ENCODE data around the gene MSL1. TPM values are rescaled to one million over a fixed set of nuclear protein-coding genes. Genes with fewer than 3 reads are reported as not detected.

MSL1 gene
- total and polyA plus RNA-seq, 9 of the 15 experiments (the other 6 are each of a cell fraction or from before 2014, with no cell fraction given), result 13.8 to 120 (median 61.9) TPM

- TF ChIP-seq ETS1 (conservative IDR thresholded peaks at IDR 0.05; ENCODE audit: control insufficient read depth, low read depth, low read length) (0 out of 2 replicates have a peak, but pooled peaks have one; percentile 28), JUN (IDR thresholded peaks at IDR 0.05; ENCODE audit: borderline replicate concordance, low read depth, low read length) (peak; percentile 78; the same call in 1 of the 2 replicates), JUN (CRISPR knock-in tag; IDR thresholded peaks at IDR 0.05; ENCODE audit: borderline replicate concordance) (no peak), ZNF407 (IDR thresholded peaks at IDR 0.05; ENCODE audit: low read depth) (no peak), TRIM24 (IDR thresholded peaks at IDR 0.05) (0 out of 4 replicates have a peak, but pooled peaks of 1 of the 2 experiments have one; percentile 11), SMARCA5 (IDR thresholded peaks at IDR 0.05) (no peak), ZNF668 (CRISPR knock-in tag; IDR thresholded peaks at IDR 0.05) (0 out of 2 replicates have a peak, but pooled peaks have one; percentile 35), NCOA4 (IDR thresholded peaks at IDR 0.05; ENCODE audit: partially characterized antibody) (no peak), DDX20 (tag; IDR thresholded peaks at IDR 0.05; ENCODE audit: low read depth) (no peak), NCOA1 (IDR thresholded peaks at IDR 0.05; ENCODE audit: low read depth) (no peak), BRD9 (IDR thresholded peaks at IDR 0.05; ENCODE audit: low read depth, partially characterized antibody) (peak; percentile 35), ZNF586 (CRISPR knock-in tag; conservative IDR thresholded peaks at IDR 0.05) (no peak), SUPT5H (IDR thresholded peaks at IDR 0.05) (peak; percentile 62), ZKSCAN3 (CRISPR knock-in tag; IDR thresholded peaks at IDR 0.05) (no peak), POLR2A (conservative IDR thresholded peaks at IDR 0.05) (peak; percentile 73), MITF (IDR thresholded peaks at IDR 0.05) (peak; percentile 67; the same call in 1 of the 2 replicates), MEIS2 (IDR thresholded peaks at IDR 0.05; ENCODE audit: partially characterized antibody) (no peak), NFRKB (IDR thresholded peaks at IDR 0.05; ENCODE audit: low read depth) (peak; percentile 86; the same call in 1 of the 2 replicates), ATF1 (CRISPR knock-in tag; IDR thresholded peaks at IDR 0.05) (no peak), ATF1 (tag; IDR thresholded peaks at IDR 0.05) (peak; percentile 44)
Observed at GRCh38 chr17:40113110-40113906, 8.5 kb upstream of the MSL1 start (continued).
